CD14-positive monocyte (primary cell): ENCODE results near the gene IMMT. TPM values are rescaled to one million over a fixed set of nuclear protein-coding genes. Genes with fewer than 3 reads are reported as not detected.

ENCODE experiments used
- DNase-seq, 3 donors: peaks; one replicate each; pipeline ENCODE4 v3.0.0-alpha.2; 2011 to 2022
- H2AFZ ChIP-seq: 2 replicates; pipeline ENCODE4 v1.6.0; 2012; ENCODE audit warnings: mild to moderate bottlenecking, low read depth, low read length, inconsistent platforms; ENCODE audit not compliant: insufficient read depth, poor library complexity, severe bottlenecking
- H3K27ac ChIP-seq, 2 donors: 1 replicate in 1 of 2; 2 replicates in 1 of 2; pipeline ENCODE4 v1.5.1; 2012 to 2013; ENCODE audit warnings: low read length in 2 of 2, control low read depth in 1 of 2, inconsistent platforms in 1 of 2, low read depth in 1 of 2, mild to moderate bottlenecking in 1 of 2
- H3K27me3 ChIP-seq, 2 donors: one replicate each; pipeline versions ENCODE4 v1.6.0 to v1.6.1; 2011 to 2013; ENCODE audit warnings: low read length in 2 of 2; ENCODE audit not compliant: control insufficient read depth in 2 of 2, insufficient read depth in 2 of 2
- H3K36me3 ChIP-seq, 2 donors: replicated peaks in 1 of 2; 1 replicate in 1 of 2; 2 replicates in 1 of 2; pipeline versions ENCODE4 v1.5.1 to v1.6.1; 2012 to 2013; ENCODE audit warnings: low read length in 2 of 2, control low read depth in 1 of 2, inconsistent platforms in 1 of 2, mild to moderate bottlenecking in 1 of 2; ENCODE audit not compliant: insufficient read depth in 2 of 2, control insufficient read depth in 1 of 2
- H3K4me1 ChIP-seq, 2 donors: 1 replicate in 1 of 2; 2 replicates in 1 of 2; pipeline versions ENCODE4 v1.5.1 to v1.6.1; 2012 to 2013; ENCODE audit warnings: low read length in 2 of 2, control low read depth in 1 of 2, inconsistent platforms in 1 of 2, mild to moderate bottlenecking in 1 of 2, moderate library complexity in 1 of 2; ENCODE audit not compliant: insufficient read depth in 2 of 2, control insufficient read depth in 1 of 2
- H3K4me2 ChIP-seq: replicated peaks from 2 replicates; pipeline ENCODE3; 2012; ENCODE audit warnings: low read length, moderate library complexity, mild to moderate bottlenecking; ENCODE audit not compliant: poor library complexity, severe bottlenecking; ENCODE audit errors: extremely low read depth
- H3K4me3 ChIP-seq, 3 experiments: fragments of 200-600 bp in 1 of 3; sonication (generic) in 1 of 3; replicated peaks in 1 of 3; 1 replicate in 2 of 3; 2 replicates in 1 of 3; pipeline ENCODE4 v1.5.1; 2011 to 2013; ENCODE audit warnings: low read length in 3 of 3, mild to moderate bottlenecking in 3 of 3, control low read depth in 2 of 3, low read depth in 2 of 3, inconsistent platforms in 1 of 3, moderate library complexity in 1 of 3
- H3K79me2 ChIP-seq: 2 replicates; pipeline ENCODE4 v1.6.0; 2012; ENCODE audit warnings: mild to moderate bottlenecking, control low read depth, inconsistent platforms, low read length, moderate library complexity; ENCODE audit not compliant: insufficient read depth
- H3K9ac ChIP-seq: 2 replicates; pipeline ENCODE4 v1.6.0; 2017; ENCODE audit warnings: low read length, mild to moderate bottlenecking; ENCODE audit not compliant: insufficient read depth, poor library complexity, severe bottlenecking
- H3K9me3 ChIP-seq, 2 donors: replicated peaks in 1 of 2; 1 replicate in 1 of 2; 2 replicates in 1 of 2; pipeline versions ENCODE4 v1.5.1 to v1.6.1; 2012 to 2013; ENCODE audit warnings: low read length in 2 of 2, control low read depth in 1 of 2; ENCODE audit not compliant: control insufficient read depth in 1 of 2, insufficient read depth in 1 of 2
- H4K20me1 ChIP-seq: 2 replicates; pipeline ENCODE4 v1.6.0; 2012; ENCODE audit warnings: mild to moderate bottlenecking, low read length, control low read depth, moderate library complexity; ENCODE audit not compliant: insufficient read depth
- H3K27ac Mint-ChIP-seq, 7 donors: one replicate each; pipeline ENCODE4 v1.8.0; 2020; ENCODE audit warnings: mild to moderate bottlenecking in 7 of 7, mixed read lengths in 7 of 7, moderate library complexity in 6 of 7, inconsistent platforms in 2 of 7
- H3K27me3 Mint-ChIP-seq, 3 donors: one replicate each; pipeline ENCODE4 v1.8.0; 2021 to 2022; ENCODE audit warnings: low read depth in 3 of 3, mild to moderate bottlenecking in 3 of 3, mixed read lengths in 3 of 3, moderate library complexity in 3 of 3, inconsistent platforms in 1 of 3
- H3K36me3 Mint-ChIP-seq, 2 donors: one replicate each; pipeline ENCODE4 v1.8.0; 2020; ENCODE audit warnings: mixed read lengths in 2 of 2, inconsistent platforms in 1 of 2, mild to moderate bottlenecking in 1 of 2
- H3K4me1 Mint-ChIP-seq: one replicate; pipeline ENCODE4 v1.8.0; 2020; ENCODE audit warnings: mild to moderate bottlenecking, mixed read lengths
- H3K4me3 Mint-ChIP-seq, 2 donors: one replicate each; pipeline ENCODE4 v1.8.0; 2020; ENCODE audit warnings: mild to moderate bottlenecking in 2 of 2, mixed read lengths in 2 of 2, moderate library complexity in 1 of 2
- H3K9me3 Mint-ChIP-seq, 7 donors: one replicate each; pipeline ENCODE4 v1.8.0; 2020 to 2022; ENCODE audit warnings: mixed read lengths in 7 of 7, mild to moderate bottlenecking in 6 of 7, moderate library complexity in 6 of 7, inconsistent platforms in 2 of 7
- WGBS: methylation state at CpG from one replicate; pipeline ENCODE4 v1.1.5; 2013; ENCODE audit warnings: missing lambda C conversion rate; ENCODE audit not compliant: insufficient coverage; 5-methylcytosine and 5-hydroxymethylcytosine counted together
- intact Hi-C, 2 donors: fragments of 100-400 bp; cut with micrococcal nuclease; formaldehyde crosslinking; loops; one replicate each; pipeline versions ENCODE4 v1.15.0 to v1.15.1; 2023
- polyA plus RNA-seq, 3 donors: library from polyadenylated mRNA; depleted of rRNA in 1 of 3; unstranded in 2 of 3; stranded (reverse) in 1 of 3; fragments of 300-500 nt in 2 of 3; fragments of >200 nt in 1 of 3; fragmentation: Illumina TruSeq in 2 of 3; gene quantifications; 1 replicate in 2 of 3; 2 replicates in 1 of 3; pipeline ENCODE4 v1.2.3, GENCODE V29; 2012 to 2021
- TF ChIP-seq, protein P1 (sequence below): fragments of 200-600 bp; IDR thresholded peaks from one replicate; pipeline ENCODE4 v1.8.0; 2022; ENCODE audit warnings: antibody characterized with exemption, mild to moderate bottlenecking

IMMT gene
- polyA plus RNA-seq, 3 donors: 24.3 to 54.0 (median 41.2) TPM

DNA sequence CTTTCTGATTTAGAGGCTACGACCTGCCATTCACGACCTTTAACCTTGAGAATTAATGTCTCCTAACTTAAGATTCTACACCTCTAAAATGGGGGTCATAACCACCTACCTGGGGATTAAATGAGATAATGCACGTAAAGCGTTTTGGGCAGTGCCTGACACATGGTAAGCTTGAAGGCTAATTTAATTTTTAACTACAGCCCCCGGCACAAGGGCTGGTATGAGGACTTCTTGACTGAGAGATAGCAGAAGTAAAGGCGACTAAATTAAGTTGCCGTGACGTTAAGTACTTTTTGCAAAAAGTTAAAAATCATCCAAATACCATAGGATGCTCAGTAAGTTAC, 4.5 kb upstream of the IMMT start:
- TF ChIP-seq, protein P1, sequence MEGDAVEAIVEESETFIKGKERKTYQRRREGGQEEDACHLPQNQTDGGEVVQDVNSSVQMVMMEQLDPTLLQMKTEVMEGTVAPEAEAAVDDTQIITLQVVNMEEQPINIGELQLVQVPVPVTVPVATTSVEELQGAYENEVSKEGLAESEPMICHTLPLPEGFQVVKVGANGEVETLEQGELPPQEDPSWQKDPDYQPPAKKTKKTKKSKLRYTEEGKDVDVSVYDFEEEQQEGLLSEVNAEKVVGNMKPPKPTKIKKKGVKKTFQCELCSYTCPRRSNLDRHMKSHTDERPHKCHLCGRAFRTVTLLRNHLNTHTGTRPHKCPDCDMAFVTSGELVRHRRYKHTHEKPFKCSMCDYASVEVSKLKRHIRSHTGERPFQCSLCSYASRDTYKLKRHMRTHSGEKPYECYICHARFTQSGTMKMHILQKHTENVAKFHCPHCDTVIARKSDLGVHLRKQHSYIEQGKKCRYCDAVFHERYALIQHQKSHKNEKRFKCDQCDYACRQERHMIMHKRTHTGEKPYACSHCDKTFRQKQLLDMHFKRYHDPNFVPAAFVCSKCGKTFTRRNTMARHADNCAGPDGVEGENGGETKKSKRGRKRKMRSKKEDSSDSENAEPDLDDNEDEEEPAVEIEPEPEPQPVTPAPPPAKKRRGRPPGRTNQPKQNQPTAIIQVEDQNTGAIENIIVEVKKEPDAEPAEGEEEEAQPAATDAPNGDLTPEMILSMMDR: no peak
- Histone ChIP-seq H3K4me2 (peak overlapping the region; percentile 82), H3K27me3 (no peaks in the 10 kb centered on the region), H3K4me3 (peak overlapping the region; percentile 63 to 94 (median 86)), H3K9me3 (no peaks in the 10 kb centered on the region), H3K27ac (peak overlapping the region; percentile 75 to 84), H2AFZ (peak overlapping the region; percentile 90), H3K4me1 (peaks cover 12 to 22% of the 10 kb centered on the region in 2 donors), H3K79me2 (peaks cover 52% of the 10 kb centered on the region), H3K9ac (peak overlapping the region; percentile 71), H4K20me1 (no peaks in the 10 kb centered on the region), H3K36me3 (no peaks in the 10 kb centered on the region)
- peak overlapping the region; percentile 98 to 99 for H3K4me3 Mint-ChIP-seq
- H3K27me3 Mint-ChIP-seq: peaks cover 0 to 3% (median 1%) of the 10 kb centered on the region in 3 donors
- no peaks in the 10 kb centered on the region for H3K9me3 Mint-ChIP-seq
- intact Hi-C loops: loop anchor here (5.0 to 10.0 kb wide), 3 partner anchors 95 to 245 kb away; partner anchors contain the start of genes KDM3A (in 2 of the 2), POLR1A (in 1 of the 2) and PTCD3 (in 1 of the 2)
- peaks cover 17% of the 10 kb centered on the region for H3K4me1 Mint-ChIP-seq
- no peak for DNase-seq
- no CpG with 5 or more reads among the region's 8 CpGs for WGBS
- peaks cover 15 to 24% of the 10 kb centered on the region in 2 donors for H3K36me3 Mint-ChIP-seq
- H3K27ac Mint-ChIP-seq: peak overlapping the region; percentile 86 to 98 (median 96)

DNA sequence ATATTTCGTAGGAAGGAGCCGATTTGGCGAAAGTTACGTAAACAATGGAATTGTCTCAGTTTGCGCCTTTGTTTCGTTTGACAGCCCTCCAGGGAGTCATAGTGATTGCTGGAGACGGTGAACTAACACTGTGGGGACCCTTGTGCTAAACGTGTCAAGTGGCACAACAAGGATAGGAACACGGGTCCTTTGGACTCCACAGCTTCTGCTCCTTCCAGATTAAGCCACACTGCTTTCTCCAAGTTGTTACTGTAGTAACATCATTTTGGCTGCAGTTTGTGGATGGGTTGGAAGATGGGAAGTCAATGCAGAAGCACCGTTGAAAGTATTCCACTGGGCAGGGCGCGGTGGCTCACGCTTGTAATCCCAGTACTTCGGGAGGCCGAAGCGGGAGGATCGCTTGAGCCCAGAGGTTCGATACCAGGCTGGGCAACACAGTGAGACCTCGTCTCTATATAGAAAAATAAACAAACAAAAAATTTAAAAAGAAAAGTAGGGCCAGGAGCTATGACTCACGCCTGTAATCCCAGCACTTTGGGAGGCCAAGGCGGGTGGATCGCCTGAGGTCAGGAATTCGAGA, 636 bp upstream of the IMMT start:
- peaks cover 38% of the 10 kb centered on the region for H4K20me1 ChIP-seq
- intact Hi-C loops: loop anchor here (5.0 to 10.0 kb wide), 3 partner anchors 91 to 249 kb away; partner anchors contain the start of genes KDM3A (in 2 of the 2), POLR1A (in 1 of the 2) and PTCD3 (in 1 of the 2)
- H3K4me3 Mint-ChIP-seq: peak overlapping the region; percentile 91 to 96
- H3K27me3 Mint-ChIP-seq: peaks cover 0 to 2% (median 1%) of the 10 kb centered on the region in 3 donors
- no peaks in the 10 kb centered on the region for H3K9me3 Mint-ChIP-seq
- WGBS: 31% methylated on average over 15 of the region's 23 CpGs
- TF ChIP-seq, protein P1: no peak
- DNase-seq: no peak
- H3K4me3 ChIP-seq: peak overlapping the region; percentile 82 to 97 (median 93)
- H3K79me2 ChIP-seq: peaks cover 55% of the 10 kb centered on the region
- H3K4me1 ChIP-seq: peaks cover 22 to 35% of the 10 kb centered on the region in 2 donors
- H3K9me3 ChIP-seq: no peaks in the 10 kb centered on the region
- peak overlapping the region; percentile 82 for H2AFZ ChIP-seq
- no peaks in the 10 kb centered on the region for H3K27me3 ChIP-seq
- peak overlapping the region; percentile 96 to 98 (median 97) for H3K27ac Mint-ChIP-seq
- peaks cover 0 to 1% of the 10 kb centered on the region in 2 donors for H3K36me3 ChIP-seq
- peaks cover 35% of the 10 kb centered on the region for H3K4me1 Mint-ChIP-seq
- peak overlapping the region; percentile 97 for H3K9ac ChIP-seq
- peak overlapping the region; percentile 97 to 99 for H3K27ac ChIP-seq
- peak overlapping the region; percentile 76 for H3K4me2 ChIP-seq
- peaks cover 6 to 13% of the 10 kb centered on the region in 2 donors for H3K36me3 Mint-ChIP-seq
